SK-N-SH (cell line): ENCODE results near the gene IL10RB.
"Not testable (repeated sequence)": the region's sequence is repeated elsewhere in the genome, so short reads cannot be mapped to it uniquely, and the experiment has no call there.

Experiments
- CTCF ChIP-seq: fragments of 200-600 bp; sonication (generic); IDR thresholded peaks from 2 replicates; pipeline ENCODE4 v1.6.1; 2017; ENCODE audit warnings: antibody characterized with exemption, mild to moderate bottlenecking, moderate library complexity
- MEF2A ChIP-seq: IDR thresholded peaks from 2 replicates; pipeline ENCODE4 v1.4.0; 2012; ENCODE audit warnings: low read depth, borderline replicate concordance
- SMC3 ChIP-seq: IDR thresholded peaks from 2 replicates; pipeline ENCODE4 v1.6.1; 2012; ENCODE audit warnings: low read depth, low read length, improper control_type of control experiment

- not testable (repeated sequence) for TF ChIP-seq SMC3, CTCF, MEF2A
These were observed 26.5 kb upstream of the IL10RB start for GRCh38 chr21:33239559-33240127.
